ENCODE results near the gene SDC1.

Gene SDC1

DNA sequence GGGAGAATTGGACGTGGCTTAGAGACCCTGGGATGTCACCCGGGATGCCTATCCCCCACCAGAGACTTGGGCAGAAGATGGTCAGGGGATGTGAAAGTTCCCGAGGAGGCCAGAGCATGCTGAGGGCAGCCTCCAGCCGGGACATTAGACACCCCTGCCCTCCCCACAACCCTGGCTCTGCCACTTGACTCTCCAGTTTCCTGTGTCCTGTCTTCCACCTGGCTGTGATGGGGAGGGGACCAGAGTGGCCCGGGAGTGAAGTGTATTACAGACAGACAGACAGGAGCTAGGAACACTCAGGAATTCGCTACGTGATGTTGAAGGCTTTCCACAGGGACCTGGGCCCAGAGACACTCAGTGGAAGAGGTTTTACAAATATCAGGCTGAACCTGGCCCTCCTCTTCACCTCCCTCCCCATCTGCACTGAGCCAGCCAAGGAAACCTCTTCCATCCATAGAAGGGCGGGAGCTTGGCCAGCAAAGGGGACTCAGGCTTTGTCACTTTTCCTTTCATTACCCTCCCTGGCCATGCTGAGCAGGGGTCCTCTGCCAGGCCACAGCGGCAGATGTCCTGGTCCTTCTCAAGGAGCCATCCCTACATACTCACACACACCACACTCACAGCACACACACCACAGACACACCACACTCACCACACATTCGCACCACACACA lies 60.7 kb downstream of the SDC1 start:
- TF ChIP-seq, protein P1, sequence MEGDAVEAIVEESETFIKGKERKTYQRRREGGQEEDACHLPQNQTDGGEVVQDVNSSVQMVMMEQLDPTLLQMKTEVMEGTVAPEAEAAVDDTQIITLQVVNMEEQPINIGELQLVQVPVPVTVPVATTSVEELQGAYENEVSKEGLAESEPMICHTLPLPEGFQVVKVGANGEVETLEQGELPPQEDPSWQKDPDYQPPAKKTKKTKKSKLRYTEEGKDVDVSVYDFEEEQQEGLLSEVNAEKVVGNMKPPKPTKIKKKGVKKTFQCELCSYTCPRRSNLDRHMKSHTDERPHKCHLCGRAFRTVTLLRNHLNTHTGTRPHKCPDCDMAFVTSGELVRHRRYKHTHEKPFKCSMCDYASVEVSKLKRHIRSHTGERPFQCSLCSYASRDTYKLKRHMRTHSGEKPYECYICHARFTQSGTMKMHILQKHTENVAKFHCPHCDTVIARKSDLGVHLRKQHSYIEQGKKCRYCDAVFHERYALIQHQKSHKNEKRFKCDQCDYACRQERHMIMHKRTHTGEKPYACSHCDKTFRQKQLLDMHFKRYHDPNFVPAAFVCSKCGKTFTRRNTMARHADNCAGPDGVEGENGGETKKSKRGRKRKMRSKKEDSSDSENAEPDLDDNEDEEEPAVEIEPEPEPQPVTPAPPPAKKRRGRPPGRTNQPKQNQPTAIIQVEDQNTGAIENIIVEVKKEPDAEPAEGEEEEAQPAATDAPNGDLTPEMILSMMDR (IDR thresholded peaks at IDR 0.05; ENCODE audit: low read depth, low read length, missing control alignments): no peak
- DNase-seq (ENCODE audit: extremely low read depth, low read depth): no peak
- no peak overlapping the region for H3K4me3 ChIP-seq (replicated peaks; ENCODE audit: low read depth, low read length)

DNA sequence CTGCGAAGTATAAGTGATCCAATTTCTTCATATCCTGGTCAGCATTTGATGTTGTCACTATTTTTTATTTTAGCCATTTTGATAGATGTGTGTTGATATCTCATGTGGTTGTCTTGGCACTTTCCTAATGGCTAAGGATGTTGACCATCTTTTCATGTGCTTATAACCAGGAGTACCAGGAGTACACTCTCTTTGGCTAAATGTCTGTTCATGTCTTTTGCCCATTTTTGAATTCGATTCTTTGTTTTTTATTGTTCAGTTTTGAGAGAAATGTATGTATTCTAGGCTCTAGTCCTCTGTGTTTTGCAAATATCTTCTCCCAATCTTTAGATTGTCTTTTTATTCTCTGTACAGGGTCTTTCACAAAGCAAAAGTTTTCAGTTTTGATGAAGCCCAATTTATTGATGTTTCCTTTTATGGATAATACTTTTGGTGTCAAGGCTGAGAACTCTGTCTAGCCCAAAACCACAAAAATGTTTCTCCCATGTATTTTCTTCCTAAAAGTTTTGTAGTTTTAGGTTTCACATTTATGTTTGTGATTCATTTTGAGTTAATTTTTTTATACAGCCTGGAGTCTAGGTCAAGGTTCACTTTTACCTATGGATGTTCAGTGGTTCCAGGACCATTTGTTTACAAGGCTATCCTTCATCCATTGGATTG lies 65.4 kb downstream of the SDC1 start:
- H3K4me3 ChIP-seq (replicated peaks; ENCODE audit: low read depth, low read length): no peak overlapping the region
- DNase-seq (ENCODE audit: extremely low read depth, low read depth): no peak
- TF ChIP-seq, protein P1 (IDR thresholded peaks at IDR 0.05; ENCODE audit: low read depth, low read length, missing control alignments): no peak

DNA sequence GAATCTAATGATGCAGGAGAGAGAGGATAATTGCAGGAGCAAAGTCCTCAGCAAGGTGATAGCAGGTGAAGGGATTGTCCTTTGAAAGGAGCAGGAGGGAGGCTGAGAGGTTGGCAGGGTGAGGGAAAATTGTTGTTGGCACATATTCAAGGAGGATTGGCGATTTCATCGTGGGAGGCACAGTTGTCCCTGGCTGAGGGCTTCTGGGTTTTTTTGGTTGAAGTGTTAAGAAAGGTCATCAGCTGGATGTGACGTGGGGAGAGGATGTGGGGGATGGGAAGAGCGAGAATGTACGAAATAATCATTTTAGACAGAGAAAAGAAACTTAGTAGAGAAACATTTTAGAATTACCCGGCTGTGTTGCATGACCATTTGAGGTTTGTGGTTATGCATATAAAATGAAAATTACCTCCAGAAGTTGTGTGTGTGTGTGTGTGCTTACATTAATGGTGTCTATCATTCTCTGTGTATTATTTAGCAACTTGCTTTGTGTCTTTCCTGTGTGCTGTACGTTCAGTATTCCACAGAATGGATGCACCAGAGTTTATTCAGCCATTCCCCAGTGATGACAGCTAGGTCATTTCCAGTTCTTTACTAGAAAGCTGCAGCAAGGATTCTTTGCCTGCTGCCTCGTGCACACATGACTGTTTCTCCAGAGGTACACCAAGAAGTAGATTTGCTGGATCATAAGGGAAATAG lies 67.6 kb downstream of the SDC1 start:
- DNase-seq (ENCODE audit: extremely low read depth, low read depth): no peak
- H3K4me3 ChIP-seq (replicated peaks; ENCODE audit: low read depth, low read length): no peak overlapping the region
- TF ChIP-seq, protein P1 (IDR thresholded peaks at IDR 0.05; ENCODE audit: low read depth, low read length, missing control alignments): no peak

DNA sequence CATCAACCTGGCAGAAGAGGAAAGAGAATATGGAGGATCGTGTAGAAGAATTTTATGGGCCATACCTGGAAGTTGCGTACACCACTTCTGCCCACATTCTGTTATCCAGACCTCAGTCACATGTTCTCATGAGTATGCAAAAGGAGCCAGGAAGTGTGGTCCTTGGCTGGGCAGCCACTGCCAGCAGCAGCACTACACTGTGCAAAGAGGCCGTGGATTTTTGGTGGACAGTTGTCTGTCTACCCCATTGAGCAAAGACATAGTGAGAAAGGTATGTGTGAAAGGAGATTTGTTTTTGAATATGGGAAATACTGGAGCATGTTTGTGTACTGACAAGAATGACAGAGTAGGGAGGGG lies 68.1 kb downstream of the SDC1 start:
- no peak for DNase-seq (ENCODE audit: extremely low read depth, low read depth)
- no peak overlapping the region for H3K4me3 ChIP-seq (replicated peaks; ENCODE audit: low read depth, low read length)

DNA sequence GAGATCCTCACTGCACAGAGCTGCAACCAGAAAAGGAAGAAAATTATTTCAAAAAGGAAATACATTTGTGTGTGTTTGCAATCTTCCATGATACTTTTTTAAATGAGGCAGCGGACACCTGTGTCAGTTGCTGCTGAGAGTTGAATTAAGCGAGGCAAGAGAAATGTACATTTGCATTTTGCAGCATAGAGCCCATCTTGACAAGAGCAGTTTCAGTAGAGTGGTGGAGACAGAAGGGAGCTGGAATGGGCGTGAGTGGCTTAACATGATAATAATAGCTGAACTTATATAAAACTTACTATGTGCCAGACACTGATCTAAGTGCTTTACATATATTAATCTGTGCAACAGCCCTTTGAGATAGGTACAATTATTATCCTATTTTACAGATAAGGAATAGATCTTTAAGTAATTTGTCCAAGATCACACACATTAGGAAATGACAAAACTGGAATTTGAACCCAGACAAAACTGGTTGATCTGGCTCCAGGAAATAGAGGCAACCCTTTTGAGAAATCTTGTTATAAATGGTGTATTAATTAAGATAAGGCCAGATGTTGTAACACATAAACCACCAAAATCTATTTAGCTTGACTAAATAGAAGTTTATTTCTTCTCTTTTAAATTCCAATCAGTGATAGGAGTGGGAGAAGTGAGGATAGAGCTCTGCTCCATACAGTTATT lies 68.7 kb downstream of the SDC1 start:
- TF ChIP-seq, protein P1 (IDR thresholded peaks at IDR 0.05; ENCODE audit: low read depth, low read length, missing control alignments): no peak
- no peak for DNase-seq (ENCODE audit: extremely low read depth, low read depth)
- H3K4me3 ChIP-seq (replicated peaks; ENCODE audit: low read depth, low read length): no peak overlapping the region

More for the DNA sequence above, 68.1 kb downstream of the SDC1 start:
- TF ChIP-seq, protein P1 (IDR thresholded peaks at IDR 0.05; ENCODE audit: low read depth, low read length, missing control alignments): no peak

DNA sequence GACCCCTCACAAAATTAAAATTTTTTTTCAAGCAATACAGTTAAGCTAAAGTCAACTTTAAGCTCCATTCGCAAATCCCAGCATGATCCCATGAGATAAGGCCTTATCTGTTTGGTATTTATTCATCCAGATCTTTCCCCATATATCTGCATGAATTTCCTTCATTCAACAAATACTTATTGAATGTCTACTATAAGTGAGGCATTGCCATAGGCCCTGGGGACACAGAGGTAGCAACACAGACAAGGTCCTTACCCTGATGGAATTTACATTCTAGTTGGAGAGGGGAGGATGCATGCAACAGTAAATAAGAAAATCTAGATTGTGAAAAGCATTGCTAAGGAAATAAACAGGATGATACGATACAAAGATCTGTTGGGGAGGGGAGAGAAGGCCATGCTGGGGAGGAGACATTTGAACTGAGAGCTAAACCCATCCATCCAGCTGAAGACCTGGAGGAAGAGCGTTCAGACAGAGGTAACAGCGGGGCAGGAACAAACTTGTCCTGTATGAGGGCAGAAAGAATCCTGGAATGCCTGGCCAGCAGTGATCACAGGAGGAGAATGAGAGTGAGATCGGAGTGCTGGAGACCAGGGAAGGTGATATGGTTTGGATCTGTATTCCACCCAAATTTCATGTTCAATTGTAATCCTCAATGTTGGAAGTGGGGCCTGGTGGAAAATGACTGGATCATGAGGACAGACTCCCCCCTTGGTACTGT lies 71.6 kb downstream of the SDC1 start:
- TF ChIP-seq, protein P1 (IDR thresholded peaks at IDR 0.05; ENCODE audit: low read depth, low read length, missing control alignments): no peak
- no peak for DNase-seq (ENCODE audit: extremely low read depth, low read depth)
- no peak overlapping the region for H3K4me3 ChIP-seq (replicated peaks; ENCODE audit: low read depth, low read length)
